Endothelial cell of umbilical vein (primary cell): ENCODE results near the gene ANKUB1.

ENCODE experiments used
- CTCF ChIP-seq, 2 donors: IDR thresholded peaks; 1 replicate in 1 of 2; 2 replicates in 1 of 2; pipeline ENCODE4 v1.5.1; 2011; ENCODE audit warnings: low read length in 2 of 2, mild to moderate bottlenecking in 2 of 2, moderate library complexity in 2 of 2, control low read depth in 1 of 2, inconsistent platforms in 1 of 2, low read depth in 1 of 2; ENCODE audit not compliant: insufficient read depth in 1 of 2; ENCODE audit errors: extremely low read depth in 1 of 2
- EZH2 ChIP-seq: IDR thresholded peaks from 2 replicates; pipeline ENCODE4 v1.6.1; 2012; ENCODE audit warnings: borderline replicate concordance, low read depth, mild to moderate bottlenecking, moderate library complexity, low read length, inconsistent platforms; ENCODE audit not compliant: severe bottlenecking
- FOS ChIP-seq: IDR thresholded peaks from 2 replicates; pipeline ENCODE4 v1.6.1; 2011; ENCODE audit warnings: mild to moderate bottlenecking, low read length, moderate library complexity, borderline replicate concordance; ENCODE audit not compliant: insufficient read depth
- GATA2 ChIP-seq: IDR thresholded peaks from 2 replicates; pipeline ENCODE4 v1.7.0; 2011; ENCODE audit warnings: low read depth, mild to moderate bottlenecking, moderate library complexity, mixed read lengths, low read length; ENCODE audit not compliant: insufficient read length, insufficient read depth
- JUN ChIP-seq: IDR thresholded peaks from 2 replicates; pipeline ENCODE4 v1.6.1; 2011; ENCODE audit warnings: borderline replicate concordance, low read depth; ENCODE audit not compliant: insufficient read length, insufficient read depth
- MAX ChIP-seq: IDR thresholded peaks from 2 replicates; pipeline ENCODE4 v1.6.1; 2011; ENCODE audit not compliant: insufficient read depth, insufficient read length
- MYC ChIP-seq: IDR thresholded peaks from one replicate; pipeline ENCODE4 v1.6.1; 2011; ENCODE audit warnings: mild to moderate bottlenecking, low read depth, low read length
- POLR2A ChIP-seq: IDR thresholded peaks from 2 replicates; pipeline ENCODE4 v1.6.1; 2012; ENCODE audit warnings: low read depth, mild to moderate bottlenecking, control low read depth, low read length
- POLR2AphosphoS5 ChIP-seq: IDR thresholded peaks from 2 replicates; pipeline ENCODE4 v1.6.1; 2012; ENCODE audit warnings: low read depth, mild to moderate bottlenecking, control low read depth, low read length, moderate library complexity; ENCODE audit not compliant: insufficient read depth

GRCh38 chr3:149809699-149810098, 17.3 kb upstream of the ANKUB1 start:
- TF ChIP-seq GATA2 (no peak), CTCF (IDR thresholded peaks at IDR 0.05; ENCODE audit: extremely low read depth in 1 of 2, insufficient read depth in 1 of 2, low read depth in 1 of 2, low read length in 2 of 2) (no peak), MAX (no peak), EZH2 (no peak), POLR2A (no peak), POLR2AphosphoS5 (no peak), FOS (no peak), JUN (no peak), MYC (no peak)
